ENCODE data around the gene DOCK1.

Gene DOCK1

DNA sequence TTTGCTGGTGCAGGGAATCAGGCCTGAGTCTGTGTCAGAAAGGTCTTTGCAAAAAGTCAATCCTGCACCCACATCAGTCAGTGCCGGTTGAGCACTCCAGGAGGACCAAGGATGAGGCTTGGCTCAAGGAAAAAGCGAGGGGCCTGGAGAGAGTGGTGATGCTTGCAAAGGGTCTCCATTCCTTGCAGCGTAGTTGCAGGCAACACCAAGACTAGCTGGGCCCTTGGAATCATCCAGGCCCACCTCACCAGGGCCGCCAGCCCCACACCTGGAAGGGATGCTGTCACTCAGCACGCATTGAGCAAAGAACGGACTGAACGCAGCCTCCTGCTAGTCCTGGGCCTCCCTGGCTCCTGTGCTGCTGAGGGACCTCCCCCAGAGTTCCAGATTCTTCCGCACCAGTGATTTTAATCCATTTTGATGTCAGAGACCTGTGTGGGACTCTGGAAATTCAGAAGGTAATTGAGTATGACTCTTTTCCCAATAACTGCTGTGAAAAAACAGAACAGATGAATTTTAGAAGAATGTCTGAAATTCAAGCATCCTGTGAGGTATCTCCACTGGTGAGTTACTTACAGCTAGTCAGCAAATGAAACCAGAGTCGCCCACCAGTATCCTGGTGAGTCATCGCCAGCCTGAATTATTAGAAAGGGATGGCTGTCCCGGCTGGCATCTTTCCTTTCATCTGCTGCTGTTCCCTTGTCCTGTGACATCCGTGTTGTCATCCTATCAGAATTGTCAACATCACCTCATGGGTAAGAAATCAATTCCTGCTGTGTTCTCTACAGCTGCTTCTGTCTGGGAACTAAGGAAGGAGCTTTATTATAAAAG lies 493.1 kb downstream of the DOCK1 start:
- no peak for DNase-seq (ENCODE audit: low read depth in 2 of 2)

DNA sequence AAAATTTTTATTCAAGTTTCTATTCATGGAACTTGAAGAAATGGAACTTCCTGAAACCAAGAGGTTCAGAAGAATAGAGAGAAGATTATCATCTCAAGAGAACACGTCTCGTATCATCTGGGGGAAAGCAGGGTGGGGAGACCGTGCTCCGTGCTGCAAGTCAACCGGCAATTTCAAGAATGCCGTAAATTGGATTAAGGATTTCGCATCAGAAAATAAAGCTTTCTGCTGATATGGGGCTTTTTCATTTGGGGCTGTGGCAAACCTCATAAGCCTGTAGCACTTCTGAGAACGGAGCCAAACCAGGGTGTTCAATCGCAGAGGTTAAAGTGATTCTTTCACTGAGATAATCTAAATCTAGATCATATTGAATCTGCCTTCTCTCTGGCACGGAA lies 493.7 kb downstream of the DOCK1 start:
- no peak for DNase-seq (ENCODE audit: low read depth in 2 of 2)

DNA sequence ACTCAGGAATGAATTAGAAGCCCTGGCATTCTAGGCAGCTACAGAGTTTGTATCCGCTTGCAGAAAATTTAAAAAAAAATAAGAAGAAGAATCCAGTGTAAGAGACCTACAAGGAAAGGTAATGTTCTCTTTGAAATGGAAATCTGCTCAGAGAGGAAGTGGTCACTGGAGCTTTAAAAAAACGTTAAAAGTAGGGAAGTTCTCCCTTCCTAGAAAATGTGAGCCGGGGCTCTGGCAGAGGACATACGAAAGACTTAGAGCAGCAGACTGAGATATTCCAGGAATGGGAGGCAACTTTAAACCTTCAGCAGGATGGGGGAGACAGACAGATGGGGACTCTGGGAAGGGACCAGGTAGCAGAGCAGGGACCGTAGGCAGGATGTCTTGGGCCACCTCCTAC lies 494.4 kb downstream of the DOCK1 start:
- DNase-seq (ENCODE audit: low read depth in 2 of 2), result no peak

DNA sequence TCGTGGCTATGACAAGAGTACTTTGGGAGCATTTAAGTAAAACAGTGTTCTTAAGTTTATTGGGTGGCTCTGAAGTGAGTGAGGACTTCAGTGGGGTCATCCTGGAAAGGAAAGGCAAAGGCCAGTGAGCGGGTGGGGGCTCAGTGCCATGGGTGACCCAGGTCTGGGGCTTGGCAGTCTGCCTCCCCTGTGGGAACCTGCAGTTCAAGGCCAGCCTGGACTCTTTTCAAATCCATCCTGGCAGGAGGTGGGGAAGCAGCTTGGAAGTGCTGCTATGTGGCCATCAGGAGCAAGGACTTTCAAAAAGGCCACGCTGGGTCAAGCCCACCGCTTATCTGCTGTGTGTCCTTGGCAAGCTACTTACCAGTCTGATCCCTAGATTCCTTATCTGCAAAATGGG lies 495.0 kb downstream of the DOCK1 start:
- DNase-seq (ENCODE audit: low read depth in 2 of 2), result no peak

DNA sequence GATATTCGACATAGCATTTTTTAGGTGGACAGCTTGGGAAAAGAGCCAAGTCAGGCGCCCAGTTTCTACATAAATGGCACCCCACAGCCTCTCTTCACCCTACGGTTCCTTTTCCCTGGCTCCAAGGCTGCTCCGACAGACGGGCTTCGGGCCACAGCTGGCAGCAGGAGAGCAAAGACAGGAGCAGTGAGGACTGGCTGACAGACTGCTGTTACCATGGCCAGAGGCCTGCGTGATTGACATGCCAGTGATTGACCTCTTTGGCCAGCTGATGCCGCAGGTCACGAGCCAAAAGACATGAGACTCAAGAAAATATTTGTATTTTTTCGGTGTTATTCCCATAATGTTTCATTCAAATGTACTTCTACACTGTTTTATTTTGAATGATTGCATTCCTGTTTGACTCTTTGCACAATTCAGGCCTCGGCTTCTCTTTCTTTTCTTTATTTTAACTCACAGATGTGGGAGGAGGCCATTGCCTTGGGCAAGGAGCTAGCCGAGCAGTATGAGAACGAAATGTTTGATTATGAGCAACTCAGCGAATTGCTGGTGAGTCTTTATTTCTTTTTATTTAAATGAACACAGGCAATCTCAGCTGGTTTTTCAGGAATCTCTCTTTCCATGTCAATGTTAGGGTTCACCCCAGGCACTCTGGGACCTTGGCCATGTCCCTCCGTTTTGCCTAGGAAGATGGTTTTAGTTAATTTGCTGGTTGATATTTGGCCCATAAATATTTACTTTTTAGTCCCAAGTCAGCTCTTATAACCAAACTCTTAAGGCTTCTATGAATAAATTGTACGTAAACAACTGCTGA lies 497.6 kb downstream of the DOCK1 start:
- DNase-seq (ENCODE audit: low read depth in 2 of 2), result no peak

DNA sequence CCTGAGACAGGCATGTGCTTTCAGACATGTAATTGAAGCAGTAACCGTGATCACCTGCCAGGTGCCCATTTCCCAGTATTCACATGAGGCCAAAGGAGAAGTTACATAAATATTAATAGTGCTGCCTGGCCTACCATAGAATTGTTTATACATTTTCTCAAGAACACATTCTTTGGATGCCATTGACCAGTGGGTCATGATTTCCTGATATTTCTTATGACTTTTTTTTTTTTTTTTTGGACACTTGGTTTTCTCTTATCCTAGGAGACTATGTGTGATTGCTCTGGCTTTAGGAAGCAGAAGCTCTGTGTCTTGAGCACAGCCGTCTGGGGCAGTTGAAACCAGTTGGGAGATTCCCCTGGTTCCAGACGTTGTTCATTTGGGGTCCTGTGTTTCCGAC lies 500.0 kb downstream of the DOCK1 start:
- no peak for DNase-seq (ENCODE audit: low read depth in 2 of 2)

DNA sequence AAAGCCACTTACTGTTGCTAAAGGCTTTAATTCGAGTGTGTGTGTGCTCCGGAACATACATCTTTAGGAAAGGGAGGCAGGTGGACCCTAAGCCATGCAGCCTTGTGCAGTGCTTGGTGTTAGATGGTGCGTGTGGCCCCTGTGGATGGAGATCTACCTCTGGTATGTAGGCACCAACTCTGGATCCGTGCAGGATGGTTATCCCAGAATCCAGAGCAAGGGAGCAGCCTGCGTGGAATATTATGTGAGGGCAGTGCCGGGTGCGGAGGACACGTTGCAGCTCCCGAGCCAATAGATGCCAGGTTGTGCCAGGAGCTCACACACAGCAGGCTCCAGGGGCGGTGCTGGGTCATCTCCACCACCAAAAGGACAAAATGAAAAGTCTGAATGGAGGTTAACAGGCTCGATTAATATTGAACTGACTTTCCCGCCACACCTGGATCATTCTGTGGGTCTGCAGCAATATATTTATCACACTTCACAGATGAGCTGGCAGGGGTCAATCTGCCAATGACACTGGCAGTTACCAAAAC lies 500.9 kb downstream of the DOCK1 start:
- DNase-seq (ENCODE audit: low read depth in 2 of 2), result no peak

DNA sequence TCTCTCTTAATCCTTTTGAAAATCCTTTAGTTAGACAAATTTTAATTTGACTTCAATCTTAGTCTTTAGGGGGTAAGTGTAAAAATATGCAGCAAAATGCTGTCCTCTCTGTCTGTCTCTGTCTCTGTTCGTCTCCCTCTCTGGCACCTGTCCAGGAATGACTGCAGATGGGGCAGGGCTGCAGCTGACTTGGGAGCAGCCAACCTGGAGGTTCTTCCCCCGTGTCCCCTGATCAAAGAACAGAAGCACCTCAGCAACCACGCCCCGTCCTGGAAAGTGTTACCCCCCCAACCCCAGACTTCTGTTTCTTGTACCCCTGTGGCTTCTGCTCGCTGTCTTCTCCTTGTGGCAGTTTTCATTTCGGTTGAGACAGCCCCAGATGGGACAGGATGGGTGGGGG lies 502.3 kb downstream of the DOCK1 start:
- DNase-seq (ENCODE audit: low read depth in 2 of 2), result no peak

DNA sequence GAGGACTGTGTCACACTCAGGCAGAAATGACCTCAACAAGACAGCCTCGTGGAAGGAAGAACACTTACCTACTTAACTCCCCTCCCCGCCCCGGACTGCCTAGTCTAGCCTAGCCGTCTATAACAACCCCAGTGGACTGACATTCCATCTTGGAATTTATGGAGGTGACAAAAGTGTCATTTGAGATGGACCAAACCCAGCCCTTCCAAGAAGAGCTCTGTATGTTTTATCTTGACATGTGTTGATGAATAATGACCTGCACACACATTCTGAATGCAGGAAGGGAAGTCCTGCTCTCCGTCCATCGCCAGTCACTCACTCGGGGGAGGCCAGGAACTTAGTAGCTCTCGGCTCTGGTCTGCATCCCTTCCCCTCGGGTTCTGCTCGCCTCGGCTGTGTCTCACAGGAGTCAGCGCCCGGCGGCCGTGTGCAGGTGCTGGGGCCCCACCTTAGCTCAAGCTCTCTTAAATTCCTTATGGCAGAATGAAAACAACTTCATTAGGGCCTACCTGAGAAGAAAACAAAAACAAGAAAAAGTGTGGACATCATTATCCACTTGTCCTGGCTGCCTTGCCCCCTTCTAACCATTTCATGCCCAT lies 503.0 kb downstream of the DOCK1 start:
- no peak for DNase-seq (ENCODE audit: low read depth in 2 of 2)

DNA sequence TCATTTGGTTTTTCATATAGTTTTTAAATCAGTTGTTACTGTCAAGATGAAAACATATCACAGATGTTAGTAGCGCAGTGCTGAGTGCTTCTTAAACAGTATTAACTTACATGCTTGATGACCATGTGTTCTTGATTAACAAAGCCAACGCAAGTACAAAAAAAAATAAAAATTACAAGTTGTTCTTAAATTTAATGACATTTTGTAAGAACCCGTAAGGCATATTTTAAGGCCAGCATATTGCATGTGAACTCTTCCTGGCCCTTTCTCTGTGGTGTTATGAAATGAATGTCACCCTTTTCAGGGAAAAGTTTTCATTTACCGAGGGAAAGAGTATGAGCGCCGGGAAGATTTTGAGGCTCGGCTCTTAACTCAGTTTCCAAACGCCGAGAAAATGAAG lies 503.5 kb downstream of the DOCK1 start:
- DNase-seq (ENCODE audit: low read depth in 2 of 2), result no peak

DNA sequence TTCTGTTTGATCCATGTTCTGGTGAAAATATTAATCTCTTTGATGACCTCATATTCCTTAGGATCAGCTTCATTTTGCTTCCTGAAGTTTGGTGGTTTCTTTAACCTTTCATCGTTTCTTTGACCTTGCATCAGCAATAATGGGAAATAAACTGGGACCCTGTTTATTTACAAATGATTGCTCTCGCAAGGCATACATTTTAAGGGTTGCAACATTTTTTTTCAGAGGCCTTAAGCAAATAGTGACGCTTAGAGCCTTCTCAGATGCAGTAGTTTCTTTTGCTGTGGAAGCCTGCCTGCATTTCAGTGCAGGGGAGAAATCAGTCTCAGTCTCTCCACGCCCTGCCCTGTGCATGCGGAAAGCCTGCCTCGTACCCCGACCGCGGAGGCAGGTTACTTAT lies 504.8 kb downstream of the DOCK1 start:
- DNase-seq (ENCODE audit: low read depth in 2 of 2), result no peak

DNA sequence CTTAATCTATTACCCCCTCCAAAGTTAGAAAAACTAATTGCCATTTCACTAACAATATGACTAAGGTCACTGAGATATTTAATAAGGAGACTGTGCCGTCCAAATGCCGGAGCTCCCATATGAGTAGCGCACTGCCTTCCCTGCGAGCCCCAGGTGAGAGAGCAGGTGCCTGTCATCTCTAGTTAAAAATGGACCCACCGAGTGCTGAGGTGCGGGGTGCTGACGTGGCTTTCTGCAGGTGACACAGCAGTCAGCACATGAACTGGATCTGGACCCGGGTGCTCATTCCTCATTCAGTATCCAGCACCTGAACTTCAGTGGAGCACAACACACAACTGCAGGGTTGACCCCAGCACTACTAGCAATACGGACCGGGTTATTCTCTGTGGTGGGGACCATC lies 505.8 kb downstream of the DOCK1 start:
- DNase-seq (ENCODE audit: low read depth in 2 of 2), result no peak

DNA sequence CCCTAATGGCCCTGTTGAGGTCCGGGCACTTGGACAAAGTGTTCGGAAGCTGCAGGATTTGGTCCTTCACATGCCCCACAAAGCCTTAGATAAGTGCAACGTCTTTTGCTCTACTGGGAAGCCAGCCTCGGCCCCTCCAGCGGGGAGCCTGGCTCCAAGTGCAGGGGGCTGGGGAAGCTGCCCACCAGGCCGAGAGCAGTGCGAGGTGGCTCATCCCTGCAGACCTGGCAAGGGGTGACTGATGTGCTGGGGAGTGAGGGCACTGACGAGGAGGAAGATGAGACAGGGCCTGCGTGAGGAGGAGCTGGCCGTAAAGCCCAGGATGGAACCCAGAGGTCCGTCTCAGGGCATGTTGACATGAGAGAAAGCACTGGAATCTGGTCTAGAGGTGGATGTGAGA lies 508.1 kb downstream of the DOCK1 start:
- DNase-seq (ENCODE audit: low read depth in 2 of 2), result no peak

DNA sequence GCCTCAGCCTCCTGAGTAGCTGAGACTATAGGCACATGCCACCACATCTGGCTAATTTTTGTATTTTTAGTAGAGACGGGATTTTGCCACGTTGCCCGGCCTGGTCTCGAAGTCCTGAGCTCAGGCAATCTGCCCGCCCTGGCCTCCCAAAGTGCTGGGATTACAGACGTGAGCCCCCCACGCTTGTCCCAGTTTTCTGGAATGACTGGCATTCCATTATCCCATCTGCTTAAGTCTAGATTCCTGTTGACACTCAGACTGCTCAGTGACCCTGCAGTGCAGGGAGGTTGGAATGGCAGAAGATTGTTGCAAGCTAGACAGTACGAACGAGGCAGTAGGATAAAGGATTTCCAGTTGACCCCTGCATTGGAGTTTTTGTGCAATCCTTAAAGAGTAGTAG lies 508.8 kb downstream of the DOCK1 start:
- DNase-seq (ENCODE audit: low read depth in 2 of 2), result no peak

DNA sequence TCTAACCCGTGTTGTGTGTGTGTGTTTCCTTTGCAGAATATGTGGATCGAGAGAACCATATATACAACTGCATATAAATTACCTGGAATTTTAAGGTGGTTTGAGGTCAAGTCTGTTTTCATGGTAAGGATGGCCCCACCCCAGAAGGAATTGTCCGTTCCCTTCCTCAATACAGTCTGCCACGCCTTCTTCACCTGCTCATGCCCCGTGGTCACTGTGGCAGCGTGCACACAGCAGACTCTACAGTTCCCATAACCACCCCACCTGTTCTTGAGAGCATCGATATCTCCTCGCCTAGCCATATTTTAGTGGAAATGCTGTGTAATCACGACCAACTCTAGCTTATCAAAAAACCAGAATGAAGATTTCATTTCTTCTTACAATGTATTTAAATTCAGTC lies 509.9 kb downstream of the DOCK1 start:
- DNase-seq (ENCODE audit: low read depth in 2 of 2), result no peak

DNA sequence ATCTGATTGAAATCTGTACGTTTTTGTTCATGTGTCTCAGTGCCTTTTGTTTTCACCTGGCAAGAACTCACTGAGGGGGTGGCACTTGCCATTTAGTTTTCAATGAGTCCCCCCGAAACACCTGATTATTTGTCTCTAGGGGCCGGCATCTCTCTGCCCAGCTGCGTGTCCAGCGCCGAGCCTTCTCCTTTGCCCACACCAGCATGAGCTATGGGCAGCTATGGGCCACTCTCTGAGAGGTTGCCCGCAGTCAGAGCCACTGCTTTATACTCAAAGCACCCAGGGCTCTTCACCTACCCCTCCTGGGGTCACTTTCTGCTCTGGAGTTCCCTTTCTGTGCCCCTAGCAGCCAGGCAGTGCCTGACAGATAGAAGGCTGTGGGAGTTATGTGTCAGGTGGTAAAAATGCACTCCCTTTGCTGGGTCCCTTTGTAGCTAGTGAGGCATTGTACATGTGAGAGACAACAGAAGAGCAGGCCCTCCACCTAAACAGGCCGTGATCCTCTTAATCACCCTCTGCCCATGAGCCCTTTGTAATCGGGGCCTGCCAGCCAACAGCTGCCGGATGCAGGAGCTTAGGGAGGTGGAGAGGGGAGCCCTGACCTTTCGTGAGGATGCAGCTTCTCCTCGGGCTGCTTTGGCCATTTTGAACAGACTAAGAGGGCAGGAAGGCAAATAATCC lies 510.8 kb downstream of the DOCK1 start:
- DNase-seq (ENCODE audit: low read depth in 2 of 2), result no peak

DNA sequence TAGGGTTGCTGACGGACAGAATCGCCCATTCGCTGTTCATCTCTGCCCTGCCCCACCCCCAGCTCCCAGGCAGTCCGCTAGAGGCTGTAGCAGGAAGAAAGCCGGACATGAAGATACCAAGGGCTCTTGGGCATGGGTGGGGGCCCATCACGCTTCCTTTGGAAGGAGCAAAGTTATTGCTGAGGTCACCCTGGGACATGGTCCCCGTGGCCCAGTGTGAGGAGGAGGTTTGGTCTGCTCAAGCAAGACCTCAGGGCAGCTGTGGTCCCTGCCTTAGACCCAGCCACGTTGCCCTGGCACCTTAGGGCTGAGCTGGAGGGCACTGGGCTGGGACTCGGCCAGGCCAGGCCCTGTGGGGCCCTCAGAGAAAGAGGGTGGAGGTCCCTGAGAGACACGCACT lies 511.8 kb downstream of the DOCK1 start:
- no peak for DNase-seq (ENCODE audit: low read depth in 2 of 2)

DNA sequence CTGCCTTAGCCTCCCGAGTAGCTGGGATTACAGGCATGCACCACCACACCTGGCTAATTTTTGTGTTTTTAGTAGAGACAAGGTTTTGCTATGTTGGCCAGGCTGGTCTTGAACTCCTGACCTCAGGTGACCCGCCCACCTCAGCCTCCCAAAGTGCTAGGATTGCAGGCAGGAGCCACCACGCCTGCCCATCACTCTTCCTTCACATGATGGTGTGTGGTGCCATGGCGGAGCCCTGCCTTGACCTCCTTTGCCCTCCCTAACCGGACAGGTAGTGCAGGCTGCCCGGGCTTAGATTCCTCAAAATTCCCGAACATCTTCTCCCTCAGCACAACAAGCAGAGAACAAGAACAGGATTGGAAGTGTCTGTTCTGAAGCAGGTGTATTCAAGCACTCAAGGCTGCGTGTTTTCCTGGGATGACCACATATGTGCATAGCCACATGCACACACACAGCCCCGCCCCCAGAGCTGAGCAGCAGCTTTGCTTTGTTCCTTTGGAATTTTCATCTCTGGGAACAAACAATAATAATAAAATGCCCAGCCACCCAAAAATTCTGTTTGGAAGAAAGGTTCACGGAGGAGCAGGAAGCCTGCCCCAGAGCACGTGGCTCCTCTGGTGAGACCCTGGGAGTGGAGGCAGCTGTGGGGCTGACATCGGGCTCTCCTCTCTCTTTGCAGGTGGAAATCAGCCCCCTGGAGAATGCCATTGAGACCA lies 512.6 kb downstream of the DOCK1 start:
- no peak for DNase-seq (ENCODE audit: low read depth in 2 of 2)

DNA sequence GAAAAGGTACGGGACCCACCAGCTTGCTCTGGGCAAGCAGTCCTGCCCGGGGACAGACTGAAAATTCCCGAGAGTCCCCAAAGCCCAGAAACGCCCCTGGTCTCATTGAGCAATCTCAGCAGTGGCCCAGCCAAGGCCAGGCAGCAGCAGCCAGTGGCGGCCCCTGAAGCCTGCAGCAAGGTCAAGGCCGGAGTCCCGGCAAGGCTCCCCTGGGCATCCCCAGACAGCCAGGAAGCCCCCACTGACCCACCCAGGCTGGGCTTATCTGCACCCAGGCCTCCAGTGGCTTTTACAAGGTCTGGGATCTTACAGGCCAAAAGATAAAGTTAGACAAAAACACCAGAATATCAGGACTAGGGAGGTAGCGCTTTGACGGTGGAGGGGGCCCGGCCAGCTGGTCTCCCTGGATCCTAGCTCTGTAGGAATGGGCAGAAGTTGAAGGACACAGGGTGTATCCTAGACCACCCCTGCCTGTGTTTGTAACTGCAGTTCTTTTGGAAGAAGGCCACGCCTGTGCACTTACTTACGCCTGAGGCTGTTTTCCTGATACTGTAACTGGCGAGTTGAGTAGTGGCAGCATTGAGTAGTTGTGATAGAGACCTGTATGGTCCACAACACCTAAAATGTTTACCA lies 513.4 kb downstream of the DOCK1 start:
- no peak for DNase-seq (ENCODE audit: low read depth in 2 of 2)

DNA sequence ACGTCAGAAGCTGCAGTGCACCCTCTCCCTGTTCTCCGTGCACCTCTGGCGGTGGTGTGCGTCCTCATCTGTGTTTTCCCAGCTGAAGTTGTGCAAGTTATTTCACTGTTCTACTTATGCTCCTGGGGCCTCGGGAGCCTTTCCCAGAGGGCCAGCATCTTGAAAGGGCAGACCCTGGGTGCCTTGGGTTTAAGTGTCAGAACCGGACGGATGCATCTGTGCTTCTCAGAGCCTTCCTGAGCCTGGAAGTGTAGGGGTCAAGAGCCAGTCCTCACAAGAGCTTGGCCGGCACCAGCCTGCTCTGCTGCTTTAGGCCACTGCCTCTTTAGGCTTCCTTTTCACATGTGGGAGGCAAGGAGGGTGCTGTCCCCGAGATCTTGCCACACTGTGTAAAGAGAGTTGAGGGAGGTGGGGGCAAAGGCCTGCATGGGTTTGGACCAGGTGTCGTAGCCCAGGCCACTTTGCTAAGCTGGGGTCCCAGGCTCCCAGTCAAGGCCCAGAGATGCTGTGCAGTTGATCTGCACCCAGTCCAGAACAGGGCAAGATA lies 515.0 kb downstream of the DOCK1 start:
- no peak for DNase-seq (ENCODE audit: low read depth in 2 of 2)

Data from activated CD8-positive, alpha-beta memory T cell treated with anti-CD3 and anti-CD28 coated beads for 4 hours (primary cell).